Choroid plexus epithelial cell (primary cell): ENCODE data around the gene LRRC8D.
"Not testable (repeated sequence)": the region's sequence is repeated elsewhere in the genome, so short reads cannot be mapped to it uniquely, and the experiment has no call there.

Experiments used
- DNase-seq: peaks from one replicate; pipeline ENCODE4 v3.0.0-alpha.2; 2010; ENCODE audit warnings: low read depth
- H3K4me3 ChIP-seq: 2 replicates; pipeline ENCODE4 v1.5.1; 2011; ENCODE audit warnings: low read depth, mild to moderate bottlenecking, control low read depth, low read length, moderate library complexity
- TF ChIP-seq, protein P1 (sequence below): conservative IDR thresholded peaks from 2 replicates; pipeline ENCODE4 v1.5.1; 2011; ENCODE audit warnings: low read depth, mild to moderate bottlenecking, control low read depth, inconsistent platforms, low read length, moderate library complexity

Gene LRRC8D

DNA sequence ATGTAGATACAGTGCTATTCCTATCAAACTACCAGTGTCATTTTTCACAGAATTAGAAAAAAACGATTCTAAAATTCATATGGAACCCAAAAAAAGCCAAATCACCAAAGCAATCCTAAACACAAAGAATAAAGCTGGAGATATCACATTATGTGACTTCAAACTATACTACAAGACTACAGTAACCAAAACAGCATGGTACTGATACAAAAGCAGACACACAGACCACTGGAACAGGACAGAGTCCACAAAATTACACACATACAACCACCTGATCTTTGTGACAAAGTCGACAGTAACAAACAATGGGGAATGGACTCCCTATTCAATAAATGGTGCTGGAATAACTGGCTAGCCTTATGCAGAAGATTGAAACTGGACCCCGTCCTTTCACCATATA, 102.7 kb downstream of the LRRC8D start:
- TF ChIP-seq, protein P1, sequence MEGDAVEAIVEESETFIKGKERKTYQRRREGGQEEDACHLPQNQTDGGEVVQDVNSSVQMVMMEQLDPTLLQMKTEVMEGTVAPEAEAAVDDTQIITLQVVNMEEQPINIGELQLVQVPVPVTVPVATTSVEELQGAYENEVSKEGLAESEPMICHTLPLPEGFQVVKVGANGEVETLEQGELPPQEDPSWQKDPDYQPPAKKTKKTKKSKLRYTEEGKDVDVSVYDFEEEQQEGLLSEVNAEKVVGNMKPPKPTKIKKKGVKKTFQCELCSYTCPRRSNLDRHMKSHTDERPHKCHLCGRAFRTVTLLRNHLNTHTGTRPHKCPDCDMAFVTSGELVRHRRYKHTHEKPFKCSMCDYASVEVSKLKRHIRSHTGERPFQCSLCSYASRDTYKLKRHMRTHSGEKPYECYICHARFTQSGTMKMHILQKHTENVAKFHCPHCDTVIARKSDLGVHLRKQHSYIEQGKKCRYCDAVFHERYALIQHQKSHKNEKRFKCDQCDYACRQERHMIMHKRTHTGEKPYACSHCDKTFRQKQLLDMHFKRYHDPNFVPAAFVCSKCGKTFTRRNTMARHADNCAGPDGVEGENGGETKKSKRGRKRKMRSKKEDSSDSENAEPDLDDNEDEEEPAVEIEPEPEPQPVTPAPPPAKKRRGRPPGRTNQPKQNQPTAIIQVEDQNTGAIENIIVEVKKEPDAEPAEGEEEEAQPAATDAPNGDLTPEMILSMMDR, result no peak
- DNase-seq, result no peak
- H3K4me3 ChIP-seq, result no peak overlapping the region

DNA sequence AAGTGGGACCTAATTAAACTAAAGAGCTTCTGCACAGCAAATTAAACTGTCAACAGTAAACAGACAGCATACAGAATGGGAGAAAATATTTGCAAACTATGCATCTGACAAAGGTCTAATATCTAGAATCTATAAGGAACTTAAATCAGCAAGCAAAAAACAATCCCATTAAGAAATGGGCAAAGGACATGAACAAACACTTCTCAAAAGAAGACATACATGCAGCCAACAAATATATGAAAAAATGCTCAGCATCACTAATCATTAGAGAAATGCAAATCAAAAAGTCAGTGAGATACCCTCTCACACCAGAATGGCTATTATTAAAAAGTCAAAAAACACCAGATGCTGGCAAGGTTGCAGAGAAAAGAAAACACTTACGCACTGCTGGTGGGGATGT, 103.2 kb downstream of the LRRC8D start:
- not testable (repeated sequence) for DNase-seq, H3K4me3 ChIP-seq

DNA sequence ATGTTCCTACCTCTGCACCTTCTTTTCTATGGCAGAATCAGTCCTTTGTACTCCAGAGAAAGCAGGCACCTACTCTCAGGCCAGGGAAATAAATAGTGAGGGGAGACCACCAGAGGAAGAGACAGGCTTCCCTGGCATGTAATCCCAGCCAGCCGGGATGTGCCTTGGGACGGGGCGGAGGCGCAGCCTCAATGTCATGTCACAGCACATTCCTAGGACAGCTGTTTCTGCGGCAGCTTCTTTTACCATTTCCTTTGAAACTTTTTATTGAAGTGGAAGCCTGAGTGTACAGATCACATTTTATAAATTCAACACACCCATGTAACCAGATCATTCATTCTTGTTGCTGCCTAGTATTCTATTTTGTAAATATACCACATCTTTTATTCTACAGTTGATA, 106.2 kb downstream of the LRRC8D start:
- DNase-seq, result no peak
- TF ChIP-seq, protein P1, result no peak
- no peak overlapping the region for H3K4me3 ChIP-seq

DNA sequence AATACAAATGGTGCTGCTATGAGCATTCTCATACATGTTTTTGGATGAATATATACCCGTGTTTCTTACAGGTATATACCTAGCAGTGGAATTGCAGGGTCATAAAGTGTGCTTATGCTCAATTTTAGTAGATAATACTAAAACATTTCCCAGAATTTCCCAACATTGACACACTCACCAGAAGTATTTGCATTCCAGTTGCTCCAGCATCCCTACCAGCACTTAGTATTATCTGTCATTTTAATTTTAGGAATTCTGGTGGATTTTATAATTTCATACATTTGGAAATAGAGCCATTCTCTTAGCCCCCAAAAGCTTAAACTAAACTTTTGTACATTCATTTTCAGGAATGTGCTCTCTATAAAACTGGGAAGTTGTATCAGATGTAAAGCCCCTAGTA, 106.6 kb downstream of the LRRC8D start:
- no peak for DNase-seq
- no peak overlapping the region for H3K4me3 ChIP-seq
- TF ChIP-seq, protein P1, result no peak

DNA sequence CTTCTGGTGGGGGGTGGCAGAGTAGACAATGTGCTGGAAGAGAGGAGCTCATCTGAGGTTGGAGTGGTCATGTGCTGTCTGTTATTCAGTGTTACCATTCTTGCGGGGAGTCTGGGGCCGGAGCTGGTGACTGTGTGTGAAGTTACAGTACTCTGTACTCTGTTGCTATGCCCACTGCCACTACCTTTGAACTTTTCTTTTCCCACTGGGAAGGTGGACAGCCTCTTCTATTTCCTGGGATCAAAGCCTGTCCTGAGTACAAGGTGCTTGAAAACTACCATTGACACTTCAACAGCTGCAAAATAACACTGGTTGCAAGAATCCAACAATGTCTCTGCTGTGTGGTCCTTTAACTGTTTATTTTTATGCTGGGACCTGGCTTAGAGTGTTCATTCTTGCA, 107.7 kb downstream of the LRRC8D start:
- no peak overlapping the region for H3K4me3 ChIP-seq
- TF ChIP-seq, protein P1, result no peak
- DNase-seq, result no peak

DNA sequence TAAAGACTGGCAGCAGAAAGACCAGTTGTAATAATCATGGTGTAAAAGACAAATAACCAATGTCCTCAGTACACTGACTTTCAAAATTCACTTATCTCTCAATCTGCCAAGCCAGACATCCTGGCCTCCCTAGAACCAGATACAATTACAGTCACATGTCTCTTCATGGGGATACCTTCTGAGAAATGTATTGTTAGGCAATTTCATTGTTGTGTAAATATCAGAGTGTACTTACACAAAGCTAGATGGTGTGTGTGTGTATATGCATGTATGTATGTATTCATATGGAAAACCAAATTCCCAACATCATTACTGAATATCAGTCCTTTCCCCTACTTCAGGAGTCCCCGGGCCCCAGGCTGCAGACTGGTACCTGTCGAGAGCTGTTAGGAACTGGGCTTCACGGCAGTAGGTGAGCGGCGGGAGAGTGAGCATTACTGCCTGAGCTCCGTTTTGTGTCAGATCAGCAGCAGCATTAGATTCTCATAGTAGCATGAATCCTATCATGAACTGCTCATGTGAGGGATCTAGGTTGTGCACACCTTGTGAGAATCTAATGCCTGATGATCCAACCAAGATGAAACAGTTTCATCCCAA, 108.7 kb downstream of the LRRC8D start:
- TF ChIP-seq, protein P1, result no peak
- no peak overlapping the region for H3K4me3 ChIP-seq

DNA sequence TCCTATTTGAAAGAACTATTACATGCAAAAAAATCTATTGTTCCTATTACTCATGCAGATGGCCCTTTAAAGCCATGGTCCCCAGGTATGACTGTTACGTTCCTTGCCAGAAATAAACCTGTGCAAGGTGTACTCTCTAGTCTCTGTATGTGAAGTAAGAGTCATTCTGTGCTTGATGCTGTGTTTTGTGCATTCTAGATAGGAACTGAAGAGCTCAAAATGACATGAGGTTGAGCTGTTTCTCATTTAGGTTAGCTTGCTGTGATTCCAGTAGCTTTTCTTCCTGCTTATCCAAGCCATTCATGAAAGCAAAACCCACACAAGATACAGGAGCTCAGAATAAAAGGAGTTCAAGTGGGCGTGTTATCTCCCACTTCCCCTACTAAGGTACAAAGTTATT, 109.7 kb downstream of the LRRC8D start:
- TF ChIP-seq, protein P1, result no peak
- no peak for DNase-seq

More for the DNA sequence above, 108.7 kb downstream of the LRRC8D start:
- no peak for DNase-seq

More for the DNA sequence above, 109.7 kb downstream of the LRRC8D start:
- H3K4me3 ChIP-seq, result no peak overlapping the region
